ENCODE data around the gene TRPC4.

- no peak for TF ChIP-seq CTCF (IDR thresholded peaks at IDR 0.05)
- TF ChIP-seq POLR2A (IDR thresholded peaks at IDR 0.05): no peak
These were observed 204.2 kb downstream of the TRPC4 start for GRCh38 chr13:37665420-37665819.
